ENCODE results near the gene OR6B3. TPM values are rescaled to one million over a fixed set of nuclear protein-coding genes. Genes with fewer than 3 reads are reported as not detected.

OR6B3 gene
- not detected for total RNA-seq

DNA sequence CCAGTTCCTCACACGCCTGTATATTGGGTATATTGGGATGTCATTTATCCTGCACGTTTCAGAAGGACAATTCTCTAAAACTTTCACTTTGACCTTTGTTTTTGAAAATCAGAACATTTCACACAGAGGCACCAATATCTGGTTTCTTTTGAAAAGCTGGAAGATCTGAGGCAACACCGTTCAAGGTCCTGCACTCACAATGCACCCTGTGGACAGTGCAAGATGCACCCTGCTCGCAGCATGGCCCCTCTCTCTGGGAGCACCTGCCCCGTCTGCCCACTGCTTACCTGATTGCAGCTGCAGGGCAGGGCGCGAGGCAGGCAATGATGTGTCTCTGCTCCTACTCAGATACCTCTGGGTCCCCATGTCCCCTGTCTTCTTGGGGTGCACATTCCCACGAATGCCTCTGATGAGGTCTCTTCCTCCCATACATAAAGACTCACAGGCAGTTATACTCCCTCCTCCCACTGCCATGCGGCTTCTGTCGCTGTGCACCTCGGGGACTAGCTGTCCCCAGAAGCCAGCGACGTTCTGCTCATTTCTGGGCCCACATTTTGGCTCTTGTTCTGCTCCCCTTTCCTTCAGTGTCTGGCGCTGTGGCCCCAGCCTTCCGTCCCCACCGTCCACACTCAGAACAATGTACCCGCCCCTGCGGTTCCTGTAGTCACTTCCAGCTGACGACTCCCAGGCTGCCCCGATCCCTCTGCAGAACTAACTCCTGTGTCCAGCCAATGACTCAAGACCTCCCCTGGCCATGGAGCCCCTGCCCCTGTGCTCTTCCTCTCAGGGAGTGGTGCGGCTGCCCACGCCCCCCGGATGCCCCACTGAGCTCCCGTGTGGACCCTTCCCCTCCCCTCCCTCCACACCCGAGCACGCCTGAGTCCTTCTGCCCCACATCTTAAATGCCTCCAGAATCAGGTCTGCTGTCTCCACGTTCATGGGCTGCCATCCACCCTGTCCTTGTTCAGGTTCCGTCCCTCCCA lies at the start of gene OR6B3:
OR6B3 (minus strand) TSS at position 349 of the 983 bp plus-strand sequence.
- no peaks in the 10 kb centered on the region for H3K27me3 ChIP-seq

GRCh38 chr2:240098349-240098748 lies 45.0 kb upstream of the OR6B3 start:
- Histone ChIP-seq H3K27me3 (peaks cover 16% of the 10 kb centered on the region), H3K4me3 (no peak overlapping the region), H3K36me3 (no peaks in the 10 kb centered on the region), H3K27ac (no peak overlapping the region), H3K4me1 (no peaks in the 10 kb centered on the region), H3K9me3 (peaks cover 0 to 9% of the 10 kb centered on the region in 2 donors)
- DNase-seq (ENCODE audit: low spot score in 2 of 2), result no peak
- no peak for TF ChIP-seq CTCF (IDR thresholded peaks at IDR 0.05)
- intact Hi-C loops (cut with DNase I), result no loop called here

More for the DNA sequence above, at the start of gene OR6B3:
- intact Hi-C loops (cut with DNase I), result no loop called here
- H3K9me3 ChIP-seq, result no peaks in the 10 kb centered on the region
- no peak within 1 kb of the TSS for H3K27ac ChIP-seq
- no peak for DNase-seq (ENCODE audit: low spot score in 2 of 2)
- no peaks in the 10 kb centered on the region for H3K4me1 ChIP-seq
- no peak within 1 kb of the TSS for H3K4me3 ChIP-seq
- no peak for TF ChIP-seq CTCF (IDR thresholded peaks at IDR 0.05)
- H3K36me3 ChIP-seq, result no peaks in the 10 kb centered on the region

GRCh38 chr2:240095556-240096523 lies 42.5 kb upstream of the OR6B3 start:
- H3K27me3 ChIP-seq, result peaks cover 16% of the 10 kb centered on the region
- H3K4me3 ChIP-seq, result no peak overlapping the region
- TF ChIP-seq CTCF (IDR thresholded peaks at IDR 0.05), result no peak
- DNase-seq (ENCODE audit: low spot score in 2 of 2), result no peak
- no peak overlapping the region for H3K27ac ChIP-seq
- H3K36me3 ChIP-seq, result no peaks in the 10 kb centered on the region
- intact Hi-C loops (cut with DNase I), result no loop called here
- no peaks in the 10 kb centered on the region for H3K4me1 ChIP-seq
- peaks cover 0 to 13% of the 10 kb centered on the region in 2 donors for H3K9me3 ChIP-seq

DNA sequence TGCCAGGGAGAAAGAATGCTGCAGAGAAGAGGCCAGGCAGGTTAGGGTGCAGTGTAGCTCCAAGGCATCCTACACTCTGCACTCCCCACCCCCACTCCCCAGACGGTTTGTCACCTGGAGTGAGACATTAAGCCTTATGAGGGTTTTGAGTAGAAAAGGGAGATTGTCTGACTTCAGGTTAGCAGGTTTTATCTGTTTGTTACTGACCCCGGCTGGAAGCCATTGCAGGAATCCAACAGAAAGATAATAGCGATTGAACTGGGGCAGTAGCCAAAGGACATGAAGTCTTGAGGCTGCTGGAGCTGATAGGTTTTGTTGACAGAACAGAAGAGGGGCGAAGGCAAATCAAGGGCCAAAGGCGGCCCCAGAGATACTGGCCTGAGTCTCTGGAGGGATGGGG lies 36.0 kb upstream of the OR6B3 start:
- no peaks in the 10 kb centered on the region for H3K27me3 ChIP-seq
- DNase-seq (ENCODE audit: low spot score in 2 of 2), result no peak
- H3K36me3 ChIP-seq, result no peaks in the 10 kb centered on the region
- intact Hi-C loops (cut with DNase I), result no loop called here
- TF ChIP-seq CTCF (IDR thresholded peaks at IDR 0.05), result no peak
- H3K27ac ChIP-seq, result no peak overlapping the region
- peaks cover 0 to 14% of the 10 kb centered on the region in 2 donors for H3K9me3 ChIP-seq
- no peaks in the 10 kb centered on the region for H3K4me1 ChIP-seq
- H3K4me3 ChIP-seq, result no peak overlapping the region

- Histone ChIP-seq H3K27ac (no peak overlapping the region), H3K4me1 (no peaks in the 10 kb centered on the region), H3K27me3 (no peaks in the 10 kb centered on the region), H3K4me3 (no peak overlapping the region), H3K36me3 (no peaks in the 10 kb centered on the region), H3K9me3 (peaks cover 0 to 10% of the 10 kb centered on the region in 2 donors)
- intact Hi-C loops (cut with DNase I), result no loop called here
- no peak for DNase-seq (ENCODE audit: low spot score in 2 of 2)
- no peak for TF ChIP-seq CTCF (IDR thresholded peaks at IDR 0.05)
These were observed 33.2 kb upstream of the OR6B3 start for GRCh38 chr2:240086563-240086962.
